ENCODE measurements around the gene TTC31.

DNA sequence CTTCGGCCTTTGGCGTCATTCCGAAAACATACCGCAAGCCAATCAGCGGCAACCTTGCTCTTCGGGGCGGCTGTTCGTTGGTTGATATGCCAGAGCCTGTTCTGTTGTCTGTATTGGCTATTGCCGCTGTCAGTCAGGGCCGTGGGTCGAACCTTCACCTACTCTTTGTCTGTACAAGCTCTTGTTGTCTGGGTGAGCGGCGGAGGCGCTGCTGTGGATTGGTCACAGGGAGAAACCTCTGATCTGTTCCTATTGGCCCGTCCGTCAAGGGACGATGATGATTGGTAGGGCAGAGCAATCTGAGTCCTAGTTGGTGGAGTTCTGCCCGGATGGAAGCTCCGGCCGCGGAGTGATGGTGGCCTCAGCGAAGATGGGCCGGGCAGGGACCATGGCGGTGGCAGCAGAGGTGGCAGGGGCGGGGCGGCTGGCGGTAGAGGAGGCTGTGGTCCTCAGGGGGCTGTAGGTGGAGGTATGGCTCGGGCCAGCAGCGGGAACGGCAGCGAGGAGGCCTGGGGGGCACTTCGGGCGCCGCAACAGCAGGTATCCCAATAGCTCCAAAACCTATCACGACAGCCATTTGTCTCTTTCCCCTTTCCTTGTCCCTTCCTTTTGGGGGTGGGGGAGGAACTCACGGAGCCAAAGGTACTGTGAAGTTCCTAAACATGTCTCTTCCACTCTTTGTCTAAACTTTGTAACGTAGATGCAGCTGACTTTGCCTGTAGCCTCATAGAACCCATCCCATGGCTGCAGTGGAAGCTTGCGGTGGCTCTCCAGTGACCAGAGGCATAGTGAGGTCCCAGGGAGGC is 24.5 kb upstream of the TTC31 start, which contains the start of gene WBP1:
- no peak for TF ChIP-seq FOXP2 (optimal IDR thresholded peaks at IDR 0.05; ENCODE audit: borderline replicate concordance, extremely low read depth, extremely low read length, insufficient read depth)
- peak; percentile 36; the same call in 1 of the 2 replicates for TF ChIP-seq POLR2AphosphoS5 (IDR thresholded peaks at IDR 0.05; ENCODE audit: low read depth, low read length)
- TF ChIP-seq, protein P1, sequence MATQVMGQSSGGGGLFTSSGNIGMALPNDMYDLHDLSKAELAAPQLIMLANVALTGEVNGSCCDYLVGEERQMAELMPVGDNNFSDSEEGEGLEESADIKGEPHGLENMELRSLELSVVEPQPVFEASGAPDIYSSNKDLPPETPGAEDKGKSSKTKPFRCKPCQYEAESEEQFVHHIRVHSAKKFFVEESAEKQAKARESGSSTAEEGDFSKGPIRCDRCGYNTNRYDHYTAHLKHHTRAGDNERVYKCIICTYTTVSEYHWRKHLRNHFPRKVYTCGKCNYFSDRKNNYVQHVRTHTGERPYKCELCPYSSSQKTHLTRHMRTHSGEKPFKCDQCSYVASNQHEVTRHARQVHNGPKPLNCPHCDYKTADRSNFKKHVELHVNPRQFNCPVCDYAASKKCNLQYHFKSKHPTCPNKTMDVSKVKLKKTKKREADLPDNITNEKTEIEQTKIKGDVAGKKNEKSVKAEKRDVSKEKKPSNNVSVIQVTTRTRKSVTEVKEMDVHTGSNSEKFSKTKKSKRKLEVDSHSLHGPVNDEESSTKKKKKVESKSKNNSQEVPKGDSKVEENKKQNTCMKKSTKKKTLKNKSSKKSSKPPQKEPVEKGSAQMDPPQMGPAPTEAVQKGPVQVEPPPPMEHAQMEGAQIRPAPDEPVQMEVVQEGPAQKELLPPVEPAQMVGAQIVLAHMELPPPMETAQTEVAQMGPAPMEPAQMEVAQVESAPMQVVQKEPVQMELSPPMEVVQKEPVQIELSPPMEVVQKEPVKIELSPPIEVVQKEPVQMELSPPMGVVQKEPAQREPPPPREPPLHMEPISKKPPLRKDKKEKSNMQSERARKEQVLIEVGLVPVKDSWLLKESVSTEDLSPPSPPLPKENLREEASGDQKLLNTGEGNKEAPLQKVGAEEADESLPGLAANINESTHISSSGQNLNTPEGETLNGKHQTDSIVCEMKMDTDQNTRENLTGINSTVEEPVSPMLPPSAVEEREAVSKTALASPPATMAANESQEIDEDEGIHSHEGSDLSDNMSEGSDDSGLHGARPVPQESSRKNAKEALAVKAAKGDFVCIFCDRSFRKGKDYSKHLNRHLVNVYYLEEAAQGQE (IDR thresholded peaks at IDR 0.05; ENCODE audit: insufficient read depth in 1 of 2, low read depth in 2 of 2, low read length in 2 of 2) = no peak
- TF ChIP-seq TAF1 (IDR thresholded peaks at IDR 0.05; ENCODE audit: borderline replicate concordance, insufficient read depth, low read length) = peak; percentile 63; the same call in 1 of the 2 replicates
- TF ChIP-seq SIN3A (IDR thresholded peaks at IDR 0.05; ENCODE audit: borderline replicate concordance, insufficient read depth, low read length) = no peak

All from PFSK-1 (cell line).